Pancreas (tissue), 10 donors: Measurements from ENCODE around the gene SMU1. TPM values are rescaled to one million over a fixed set of nuclear protein-coding genes. Genes with fewer than 3 reads are reported as not detected.

Source experiments
- ATAC-seq, 4 donors: fragments of 200-7000 bp; cut with Tn5 transposase; one replicate each; pipeline versions ENCODE4 v1.8.0 to v1.9.1; 2020; ENCODE audit warnings: mild to moderate bottlenecking in 4 of 4, moderate library complexity in 4 of 4
- DNase-seq, 6 donors: peaks; one replicate each; pipeline ENCODE4 v3.0.0-alpha.2; 2020
- FAIRE-seq: peaks from 2 replicates; lab custom pipeline; 2012; peaks lifted over from hg19 to GRCh38; lab: Jason Lieb, UNC
- H3K27ac ChIP-seq, 4 donors: fragments of 200-600 bp; sonication (generic); 1 replicate in 3 of 4; 2 replicates in 1 of 4; pipeline versions ENCODE4 v1.5.0 to v1.8.0; 2020
- H3K27me3 ChIP-seq, 4 donors: fragments of 200-600 bp; one replicate each; pipeline ENCODE4 v1.8.0; 2021
- H3K36me3 ChIP-seq, 3 donors: fragments of 200-600 bp; sonication (generic) in 1 of 3; one replicate each; pipeline versions ENCODE4 v1.5.0 to v1.8.0; 2020 to 2021
- H3K4me1 ChIP-seq, 3 donors: fragments of 200-600 bp; one replicate each; pipeline ENCODE4 v1.8.0; 2021
- H3K4me3 ChIP-seq, 4 donors: fragments of 200-600 bp; sonication (generic) in 2 of 4; one replicate each; pipeline versions ENCODE4 v1.5.0 to v1.8.0; 2020 to 2021
- H3K9me3 ChIP-seq, 4 donors: fragments of 200-600 bp; one replicate each; pipeline ENCODE4 v1.8.0; 2021
- CTCF ChIP-seq, 4 donors: fragments of 200-600 bp; sonication (generic) in 3 of 4; IDR thresholded peaks; one replicate each; pipeline versions ENCODE4 v1.5.0 to v1.8.0; 2021; ENCODE audit warnings: antibody characterized with exemption in 4 of 4
- WGBS, 2 donors: extraction: QIAGEN DNeasy Blood & Tissue Kit; methylation state at CpG; one replicate each; pipeline ENCODE4 v1.1.7; 2013; 5-methylcytosine and 5-hydroxymethylcytosine counted together
- intact Hi-C, 3 donors: fragments of 100-400 bp; cut with DNase I; formaldehyde crosslinking; loops; one replicate each; pipeline versions ENCODE4 v1.11.1 to v1.14.2; 2022
- polyA plus RNA-seq, 2 donors: library from polyadenylated mRNA; stranded (reverse); fragments of 200-250 nt; gene quantifications; one replicate each; pipeline ENCODE4 v1.2.3, GENCODE V29; 2013
- total RNA-seq, 6 donors: library from RNA; stranded (reverse); fragmentation: NEBNext Ultra II Directional in 4 of 6; extraction: Animal tissue kit (Norgen Biotek cat#: 25700) in 4 of 6; gene quantifications; one replicate each; pipeline versions ENCODE4 v1.2.1 to v1.2.4, GENCODE V29; 2021 to 2023
- donor health status: healthy with polysubstance abuse.
- donor health status: DM: no; HTN: no; CAD: no; lungs with moderate emphysema.
- donor health status: DM: no; HTN: no; CAD: no.
- donor health status: control.
- donor health status: control.
- donor health status: Bipolar disorder and iron deficiency.
- donor health status: DM: yes; HTN: yes; CAD: no.
- donor health status: DM: no; HTN: no; CAD: no.
- donor health status: DM: no; HTN: no; CAD: no.
- donor health status: DM: yes; HTN: yes; CAD: no.

SMU1 gene
- total and polyA plus RNA-seq, 8 donors: 3.5 to 10.3 (median 6.6) TPM

DNA sequence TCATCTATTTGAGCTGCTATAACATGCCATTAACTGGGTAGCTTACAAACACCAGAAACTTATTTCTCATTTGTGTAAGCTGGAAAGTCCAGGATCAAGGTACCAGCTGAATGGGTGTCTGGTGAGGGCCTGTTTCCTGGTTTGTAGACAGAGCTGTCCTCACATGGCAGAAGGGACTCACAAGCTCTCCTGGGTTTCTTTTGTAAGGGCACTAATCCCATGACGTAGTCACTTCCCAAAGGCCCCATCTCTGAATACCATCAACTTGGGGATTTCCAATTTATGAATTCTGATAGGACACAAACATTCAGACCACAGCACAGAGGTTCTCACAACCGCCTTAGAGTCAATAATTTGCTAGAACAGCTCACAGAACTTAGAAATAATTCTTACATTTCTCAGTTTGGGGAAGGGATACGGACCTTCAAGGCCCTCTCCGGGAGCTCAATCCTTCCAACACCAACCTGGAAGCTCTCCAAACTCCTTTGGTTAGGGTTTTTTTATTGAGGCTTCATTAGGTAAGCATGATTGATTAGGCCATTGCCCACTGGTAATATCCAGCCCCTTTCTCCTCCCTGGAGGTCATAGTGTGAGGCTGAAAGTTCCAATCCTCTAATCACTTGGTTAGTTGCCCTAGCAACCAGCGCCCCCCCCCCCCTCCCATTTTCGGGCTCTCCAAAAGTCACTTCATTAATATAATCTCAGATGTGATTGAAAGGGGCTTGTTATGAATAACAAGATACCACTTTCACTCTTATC is 59.0 kb downstream of the SMU1 start:
- no peak for DNase-seq
- peak in 1 of 4 donors; percentile 8 for ATAC-seq
- WGBS, 2 donors: 79 to 83% methylated on average over 6 of the region's 6 CpGs
- H3K36me3 ChIP-seq: no peaks in the 10 kb centered on the region
- intact Hi-C loops: no loop called here
- no peak for FAIRE-seq
- TF ChIP-seq CTCF (IDR thresholded peaks at IDR 0.05): no peak
- H3K4me1 ChIP-seq: no peaks in the 10 kb centered on the region
- H3K27ac ChIP-seq: no peak overlapping the region
- no peak overlapping the region for H3K4me3 ChIP-seq
- H3K9me3 ChIP-seq: no peaks in the 10 kb centered on the region
- no peaks in the 10 kb centered on the region for H3K27me3 ChIP-seq

DNA sequence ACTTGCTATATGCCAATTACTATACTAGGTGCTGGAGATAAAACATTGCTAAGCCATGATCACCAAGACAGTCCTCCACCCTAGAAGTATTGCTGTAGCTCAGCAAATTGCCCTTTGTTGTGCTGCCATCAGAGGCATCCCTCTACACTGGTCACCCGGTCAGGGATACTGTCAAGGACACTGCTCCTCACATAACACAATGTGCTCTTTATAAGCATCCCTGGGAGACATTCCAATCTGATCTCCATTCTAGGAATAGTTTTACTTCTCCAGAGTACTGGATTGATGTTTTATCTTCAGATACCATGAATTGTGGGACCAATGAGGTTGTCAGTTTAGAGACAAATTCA is 61.8 kb downstream of the SMU1 start:
- no peaks in the 10 kb centered on the region for H3K9me3 ChIP-seq
- no peak for DNase-seq

GRCh38 chr9:33013962-33014664 is 62.4 kb downstream of the SMU1 start:
- Histone ChIP-seq H3K9me3 (no peaks in the 10 kb centered on the region), H3K27me3 (no peaks in the 10 kb centered on the region), H3K27ac (no peak overlapping the region), H3K4me1 (no peaks in the 10 kb centered on the region), H3K4me3 (no peak overlapping the region), H3K36me3 (no peaks in the 10 kb centered on the region)
- DNase-seq: no peak
- no peak for ATAC-seq
- intact Hi-C loops: no loop called here
- WGBS, 2 donors: 67 to 91% methylated on average over 2 of the region's 2 CpGs
- TF ChIP-seq CTCF (IDR thresholded peaks at IDR 0.05): no peak
- FAIRE-seq: no peak

More for the DNA sequence above, 61.8 kb downstream of the SMU1 start:
- no peak overlapping the region for H3K27ac ChIP-seq
- no peaks in the 10 kb centered on the region for H3K27me3 ChIP-seq
- intact Hi-C loops: no loop called here
- no peaks in the 10 kb centered on the region for H3K4me1 ChIP-seq
- TF ChIP-seq CTCF (IDR thresholded peaks at IDR 0.05): no peak
- FAIRE-seq (no peak), ATAC-seq (no peak)
- WGBS, 2 donors: 73 to 75% methylated on average over 1 of the region's 1 CpG
- H3K4me3 ChIP-seq: no peak overlapping the region
- H3K36me3 ChIP-seq: no peaks in the 10 kb centered on the region

GRCh38 chr9:33012328-33013069 is 64.0 kb downstream of the SMU1 start:
- intact Hi-C loops: no loop called here
- ATAC-seq: no peak

More at GRCh38 chr9:33012328-33013069, 64.0 kb downstream of the SMU1 start:
- 60 to 65% methylated on average over 3 of the region's 3 CpGs for WGBS, 2 donors
- H3K9me3 ChIP-seq: no peaks in the 10 kb centered on the region
- H3K27ac ChIP-seq: no peak overlapping the region
- FAIRE-seq (no peak), DNase-seq (no peak)
- H3K36me3 ChIP-seq: no peaks in the 10 kb centered on the region
- no peaks in the 10 kb centered on the region for H3K4me1 ChIP-seq
- H3K4me3 ChIP-seq: no peak overlapping the region
- TF ChIP-seq CTCF (IDR thresholded peaks at IDR 0.05): no peak
- no peaks in the 10 kb centered on the region for H3K27me3 ChIP-seq
